NB4 (cell line): ENCODE measurements around the gene ATG13.
A peak's percentile ranks its signal among the peaks of the same experiment; 100 is the strongest.

Experiments
- MYC ChIP-seq: IDR thresholded peaks from 2 replicates; pipeline ENCODE4 v1.6.1; 2011; ENCODE audit warnings: low read depth, low read length
- POLR2A ChIP-seq: IDR thresholded peaks from 2 replicates; pipeline ENCODE4 v1.6.1; 2011; ENCODE audit warnings: mild to moderate bottlenecking; ENCODE audit not compliant: insufficient read length; ENCODE audit errors: extremely low read depth
- TF ChIP-seq, protein P1 (sequence below): IDR thresholded peaks from one replicate; pipeline ENCODE4 v1.5.1; 2012; ENCODE audit warnings: low read depth, low read length
- TF ChIP-seq, protein P2 (sequence below): IDR thresholded peaks from 2 replicates; pipeline ENCODE4 v1.6.1; 2011; ENCODE audit warnings: low read depth, low read length

DNA sequence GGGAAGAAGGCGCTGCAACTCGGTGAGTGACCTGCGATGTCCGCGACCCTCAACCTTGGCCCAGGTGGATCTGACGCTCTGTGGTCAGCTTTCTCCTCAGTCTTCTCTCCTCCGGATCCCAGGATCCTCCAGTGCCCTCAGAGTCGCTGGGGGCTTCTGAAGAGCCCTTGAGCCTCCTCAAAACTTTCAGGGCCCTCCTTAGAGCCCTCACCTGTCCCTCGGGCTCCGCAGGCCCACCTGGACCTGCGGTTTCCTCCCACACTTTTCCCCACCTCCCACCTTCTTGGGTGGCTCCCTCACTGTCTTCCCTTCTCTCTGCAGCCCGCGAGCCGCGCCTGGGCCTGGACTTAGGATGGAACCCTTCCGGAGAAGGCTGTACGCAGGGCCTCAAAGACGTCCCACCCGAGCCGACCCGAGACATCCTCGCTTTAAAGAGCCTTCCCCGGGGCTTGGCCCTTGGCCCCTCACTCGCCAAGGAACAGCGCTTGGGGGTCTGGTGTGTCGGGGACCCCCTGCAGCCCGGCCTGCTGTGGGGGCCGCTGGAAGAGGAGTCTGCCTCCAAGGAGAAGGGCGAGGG is 83.8 kb downstream of the ATG13 start:
- TF ChIP-seq, protein P1, sequence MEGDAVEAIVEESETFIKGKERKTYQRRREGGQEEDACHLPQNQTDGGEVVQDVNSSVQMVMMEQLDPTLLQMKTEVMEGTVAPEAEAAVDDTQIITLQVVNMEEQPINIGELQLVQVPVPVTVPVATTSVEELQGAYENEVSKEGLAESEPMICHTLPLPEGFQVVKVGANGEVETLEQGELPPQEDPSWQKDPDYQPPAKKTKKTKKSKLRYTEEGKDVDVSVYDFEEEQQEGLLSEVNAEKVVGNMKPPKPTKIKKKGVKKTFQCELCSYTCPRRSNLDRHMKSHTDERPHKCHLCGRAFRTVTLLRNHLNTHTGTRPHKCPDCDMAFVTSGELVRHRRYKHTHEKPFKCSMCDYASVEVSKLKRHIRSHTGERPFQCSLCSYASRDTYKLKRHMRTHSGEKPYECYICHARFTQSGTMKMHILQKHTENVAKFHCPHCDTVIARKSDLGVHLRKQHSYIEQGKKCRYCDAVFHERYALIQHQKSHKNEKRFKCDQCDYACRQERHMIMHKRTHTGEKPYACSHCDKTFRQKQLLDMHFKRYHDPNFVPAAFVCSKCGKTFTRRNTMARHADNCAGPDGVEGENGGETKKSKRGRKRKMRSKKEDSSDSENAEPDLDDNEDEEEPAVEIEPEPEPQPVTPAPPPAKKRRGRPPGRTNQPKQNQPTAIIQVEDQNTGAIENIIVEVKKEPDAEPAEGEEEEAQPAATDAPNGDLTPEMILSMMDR: no peak
- peak; percentile 13 for TF ChIP-seq POLR2A
- TF ChIP-seq, protein P2, sequence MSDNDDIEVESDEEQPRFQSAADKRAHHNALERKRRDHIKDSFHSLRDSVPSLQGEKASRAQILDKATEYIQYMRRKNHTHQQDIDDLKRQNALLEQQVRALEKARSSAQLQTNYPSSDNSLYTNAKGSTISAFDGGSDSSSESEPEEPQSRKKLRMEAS: no peak
- no peak for TF ChIP-seq MYC
